ENCODE data around the gene HS6ST2. TPM values are rescaled to one million over a fixed set of nuclear protein-coding genes. Genes with fewer than 3 reads are reported as not detected.

HS6ST2 gene
- total RNA-seq, 1 donor from 2014 or later = 6.2 TPM

DNA sequence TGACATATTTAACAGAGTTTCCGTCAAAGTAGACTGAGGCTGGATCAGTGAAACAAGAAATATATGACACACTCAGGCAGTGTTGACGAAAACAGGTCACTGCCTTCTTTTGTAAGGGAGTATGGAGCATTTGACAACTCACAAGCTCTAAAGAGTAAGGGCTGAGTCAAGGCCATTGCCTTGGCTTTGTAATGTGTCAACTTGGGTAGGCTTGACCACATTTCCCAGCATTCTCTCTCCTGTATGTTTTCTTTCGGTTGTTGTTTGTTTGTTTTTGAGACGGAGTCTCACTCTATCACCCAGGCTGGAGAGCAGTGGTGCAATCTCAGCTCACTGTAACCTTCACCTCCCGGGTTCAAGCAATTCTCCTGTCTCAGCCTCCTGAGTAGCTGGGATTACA is 344.6 kb downstream of the HS6ST2 start:
- H3K27me3 Mint-ChIP-seq (ENCODE audit: unreplicated experiment) = peaks cover 2% of the 10 kb centered on the region
- TF ChIP-seq, protein P1, sequence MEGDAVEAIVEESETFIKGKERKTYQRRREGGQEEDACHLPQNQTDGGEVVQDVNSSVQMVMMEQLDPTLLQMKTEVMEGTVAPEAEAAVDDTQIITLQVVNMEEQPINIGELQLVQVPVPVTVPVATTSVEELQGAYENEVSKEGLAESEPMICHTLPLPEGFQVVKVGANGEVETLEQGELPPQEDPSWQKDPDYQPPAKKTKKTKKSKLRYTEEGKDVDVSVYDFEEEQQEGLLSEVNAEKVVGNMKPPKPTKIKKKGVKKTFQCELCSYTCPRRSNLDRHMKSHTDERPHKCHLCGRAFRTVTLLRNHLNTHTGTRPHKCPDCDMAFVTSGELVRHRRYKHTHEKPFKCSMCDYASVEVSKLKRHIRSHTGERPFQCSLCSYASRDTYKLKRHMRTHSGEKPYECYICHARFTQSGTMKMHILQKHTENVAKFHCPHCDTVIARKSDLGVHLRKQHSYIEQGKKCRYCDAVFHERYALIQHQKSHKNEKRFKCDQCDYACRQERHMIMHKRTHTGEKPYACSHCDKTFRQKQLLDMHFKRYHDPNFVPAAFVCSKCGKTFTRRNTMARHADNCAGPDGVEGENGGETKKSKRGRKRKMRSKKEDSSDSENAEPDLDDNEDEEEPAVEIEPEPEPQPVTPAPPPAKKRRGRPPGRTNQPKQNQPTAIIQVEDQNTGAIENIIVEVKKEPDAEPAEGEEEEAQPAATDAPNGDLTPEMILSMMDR (IDR thresholded peaks at IDR 0.05) = no peak
- no peak overlapping the region for H3K27ac Mint-ChIP-seq (ENCODE audit: unreplicated experiment)
- no peak for DNase-seq (ENCODE audit: extremely low spot score, unreplicated experiment)
- H3K9me3 Mint-ChIP-seq (ENCODE audit: unreplicated experiment) = no peaks in the 10 kb centered on the region
- no peaks in the 10 kb centered on the region for H3K4me1 Mint-ChIP-seq (ENCODE audit: unreplicated experiment)
- H3K36me3 Mint-ChIP-seq (ENCODE audit: unreplicated experiment) = no peaks in the 10 kb centered on the region
- no peak overlapping the region for H3K4me3 Mint-ChIP-seq (ENCODE audit: unreplicated experiment)

DNA sequence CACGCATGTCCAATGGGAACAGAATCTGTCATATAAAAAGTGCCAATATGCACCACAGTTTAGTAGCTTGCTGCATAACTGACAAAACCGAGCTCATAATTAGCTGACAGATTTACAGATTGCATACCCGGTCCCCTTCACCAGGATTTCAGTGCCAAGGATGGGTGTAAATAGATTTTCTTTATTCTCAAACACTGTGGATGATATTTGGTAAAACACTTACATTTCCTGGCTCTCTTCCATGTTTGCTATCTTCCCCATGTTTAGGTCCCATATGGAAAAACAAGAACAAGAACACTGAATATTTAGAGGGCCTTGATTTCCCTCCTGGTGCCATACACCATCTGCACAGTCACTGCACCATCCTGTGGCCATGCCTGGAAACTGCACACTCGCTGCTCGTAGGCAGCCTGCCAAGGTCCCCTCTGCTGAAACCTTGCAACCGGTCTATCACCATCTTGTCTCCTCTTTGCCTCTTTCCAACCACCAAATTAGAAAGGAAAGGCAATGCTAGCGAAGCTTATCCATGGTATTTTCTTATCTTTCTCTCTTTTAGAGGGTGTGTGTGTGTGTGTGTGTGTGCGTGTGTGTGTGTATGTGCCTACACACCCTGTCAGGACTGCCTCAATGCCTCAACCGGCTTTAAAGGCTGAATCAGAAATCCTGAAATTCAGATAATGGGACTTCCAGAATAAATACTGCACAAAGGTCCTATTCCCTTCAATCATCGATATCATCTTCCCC is 345.4 kb downstream of the HS6ST2 start:
- no peaks in the 10 kb centered on the region for H3K36me3 Mint-ChIP-seq (ENCODE audit: unreplicated experiment)
- no peaks in the 10 kb centered on the region for H3K4me1 Mint-ChIP-seq (ENCODE audit: unreplicated experiment)
- no peak overlapping the region for H3K27ac Mint-ChIP-seq (ENCODE audit: unreplicated experiment)
- H3K4me3 Mint-ChIP-seq (ENCODE audit: unreplicated experiment) = no peak overlapping the region
- DNase-seq (ENCODE audit: extremely low spot score, unreplicated experiment) = no peak
- TF ChIP-seq, protein P1 (IDR thresholded peaks at IDR 0.05) = peak; percentile 78
- H3K9me3 Mint-ChIP-seq (ENCODE audit: unreplicated experiment) = no peaks in the 10 kb centered on the region
- H3K27me3 Mint-ChIP-seq (ENCODE audit: unreplicated experiment) = peaks cover 2% of the 10 kb centered on the region

DNA sequence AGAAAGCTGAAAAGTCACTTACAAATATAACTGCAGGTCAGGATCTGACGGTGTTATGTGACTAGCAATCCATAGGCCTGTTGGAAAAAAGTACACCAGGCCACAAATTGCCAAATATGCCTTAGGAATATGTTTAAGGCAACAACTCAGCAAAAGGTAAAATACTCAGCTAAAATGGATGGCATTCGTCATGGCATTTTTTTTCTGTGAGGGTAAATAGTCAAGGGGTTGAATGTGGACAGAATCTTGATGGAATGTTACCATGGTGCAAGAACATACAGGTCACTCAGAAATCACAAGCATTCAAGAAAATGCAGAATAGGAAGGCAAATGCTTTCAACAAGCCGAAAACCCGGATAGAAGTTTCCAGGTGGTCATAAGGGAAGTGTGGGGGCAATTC is 347.9 kb downstream of the HS6ST2 start:
- Mint-ChIP-seq H3K4me1 (ENCODE audit: unreplicated experiment) (no peaks in the 10 kb centered on the region), H3K27me3 (ENCODE audit: unreplicated experiment) (peaks cover 5% of the 10 kb centered on the region), H3K9me3 (ENCODE audit: unreplicated experiment) (no peaks in the 10 kb centered on the region), H3K27ac (ENCODE audit: unreplicated experiment) (no peak overlapping the region), H3K36me3 (ENCODE audit: unreplicated experiment) (no peaks in the 10 kb centered on the region), H3K4me3 (ENCODE audit: unreplicated experiment) (no peak overlapping the region)
- TF ChIP-seq, protein P1 (IDR thresholded peaks at IDR 0.05) = no peak
- no peak for DNase-seq (ENCODE audit: extremely low spot score, unreplicated experiment)

DNA sequence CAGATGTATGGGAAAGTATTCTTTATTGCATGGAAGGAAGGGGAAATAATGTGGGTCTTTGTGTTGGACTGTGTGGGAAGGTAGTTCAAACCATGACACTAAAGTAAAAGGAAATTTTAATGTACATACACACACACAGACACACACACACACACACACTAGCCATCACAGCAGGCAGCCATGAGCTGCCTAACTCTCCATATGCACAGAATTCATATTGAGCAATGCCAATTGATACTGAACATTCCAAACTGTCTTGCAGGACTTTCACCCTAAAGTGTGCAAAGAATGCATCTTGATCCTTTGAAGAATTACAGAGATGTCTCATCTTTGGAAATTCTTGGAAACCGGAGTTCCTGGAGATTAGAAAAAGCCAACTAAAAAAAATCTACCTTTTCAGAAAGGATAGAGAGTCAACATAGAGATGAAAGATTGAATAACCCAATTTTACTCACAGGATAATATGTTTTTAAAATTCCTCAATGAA is 349.0 kb downstream of the HS6ST2 start:
- no peak overlapping the region for H3K4me3 Mint-ChIP-seq (ENCODE audit: unreplicated experiment)
- H3K36me3 Mint-ChIP-seq (ENCODE audit: unreplicated experiment) = no peaks in the 10 kb centered on the region
- H3K9me3 Mint-ChIP-seq (ENCODE audit: unreplicated experiment) = no peaks in the 10 kb centered on the region

DNA sequence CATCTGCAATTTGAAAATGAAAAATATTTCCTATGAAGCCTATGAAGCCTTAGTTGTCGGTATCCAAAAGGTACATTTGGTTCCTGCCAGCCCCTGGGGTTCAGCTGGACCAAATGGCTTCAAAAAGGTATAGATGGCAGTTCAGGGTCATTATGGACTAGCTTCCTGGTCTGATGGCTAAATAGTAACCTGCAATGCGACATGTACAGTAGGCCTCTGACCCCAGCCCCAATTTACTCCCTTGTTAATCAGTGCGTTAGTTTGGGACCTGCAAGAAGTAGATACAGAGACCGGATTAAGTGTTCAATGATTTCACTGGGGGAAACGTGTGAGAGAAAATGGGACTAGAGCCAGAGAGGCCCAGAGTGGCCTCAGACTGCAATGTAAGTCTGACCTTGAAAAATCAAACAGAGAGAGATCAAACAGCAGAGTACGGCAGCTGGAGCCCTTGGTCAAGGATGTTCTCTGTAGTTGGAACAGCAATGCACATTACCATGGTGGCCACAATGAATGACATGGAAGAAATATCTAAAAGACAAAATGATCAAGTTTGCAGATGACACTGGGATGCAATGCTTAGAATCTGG is 354.6 kb downstream of the HS6ST2 start:
- TF ChIP-seq, protein P1 (IDR thresholded peaks at IDR 0.05) = no peak
- H3K27me3 Mint-ChIP-seq (ENCODE audit: unreplicated experiment) = peaks cover 20% of the 10 kb centered on the region
- no peak overlapping the region for H3K4me3 Mint-ChIP-seq (ENCODE audit: unreplicated experiment)
- DNase-seq (ENCODE audit: extremely low spot score, unreplicated experiment) = no peak
- H3K4me1 Mint-ChIP-seq (ENCODE audit: unreplicated experiment) = no peaks in the 10 kb centered on the region
- no peak overlapping the region for H3K27ac Mint-ChIP-seq (ENCODE audit: unreplicated experiment)
- H3K9me3 Mint-ChIP-seq (ENCODE audit: unreplicated experiment) = no peaks in the 10 kb centered on the region
- no peaks in the 10 kb centered on the region for H3K36me3 Mint-ChIP-seq (ENCODE audit: unreplicated experiment)

More for the DNA sequence above, 349.0 kb downstream of the HS6ST2 start:
- Mint-ChIP-seq H3K4me1 (ENCODE audit: unreplicated experiment) (no peaks in the 10 kb centered on the region), H3K27me3 (ENCODE audit: unreplicated experiment) (peaks cover 9% of the 10 kb centered on the region), H3K27ac (ENCODE audit: unreplicated experiment) (no peak overlapping the region)
- no peak for DNase-seq (ENCODE audit: extremely low spot score, unreplicated experiment)
- TF ChIP-seq, protein P1 (IDR thresholded peaks at IDR 0.05) = no peak
